Glutamatergic neuron (in vitro differentiated cells): ENCODE data around the gene SPDYA. TPM values are rescaled to one million over a fixed set of nuclear protein-coding genes. Genes with fewer than 3 reads are reported as not detected.

Source experiments
- DNase-seq: peaks from one replicate; pipeline ENCODE4 v3.0.0; 2022
- H3K27ac Mint-ChIP-seq: one replicate; pipeline ENCODE4 v1.8.0; 2020; ENCODE audit warnings: mild to moderate bottlenecking, mixed read lengths, inconsistent platforms; ENCODE audit not compliant: unreplicated experiment
- H3K27me3 Mint-ChIP-seq: one replicate; pipeline ENCODE4 v1.8.0; 2020; ENCODE audit warnings: mild to moderate bottlenecking, moderate library complexity, mixed read lengths, inconsistent platforms; ENCODE audit not compliant: unreplicated experiment
- H3K36me3 Mint-ChIP-seq: one replicate; pipeline ENCODE4 v1.8.0; 2020; ENCODE audit warnings: mild to moderate bottlenecking, mixed read lengths, inconsistent platforms; ENCODE audit not compliant: unreplicated experiment
- H3K4me1 Mint-ChIP-seq: one replicate; pipeline ENCODE4 v1.8.0; 2020; ENCODE audit warnings: mild to moderate bottlenecking, low read depth, mixed read lengths, inconsistent platforms; ENCODE audit not compliant: unreplicated experiment
- H3K4me3 Mint-ChIP-seq: one replicate; pipeline ENCODE4 v1.8.0; 2020; ENCODE audit warnings: mild to moderate bottlenecking, mixed read lengths, inconsistent platforms; ENCODE audit not compliant: unreplicated experiment
- H3K9me3 Mint-ChIP-seq: one replicate; pipeline ENCODE4 v1.8.0; 2020; ENCODE audit warnings: mild to moderate bottlenecking, moderate library complexity, mixed read lengths, inconsistent platforms; ENCODE audit not compliant: unreplicated experiment
- CTCF ChIP-seq: fragments of 200-600 bp; sonication (generic); IDR thresholded peaks from one replicate; pipeline ENCODE4 v1.5.0; 2021; ENCODE audit not compliant: partially characterized antibody, unreplicated experiment
- long read RNA-seq: library from polyadenylated mRNA; unstranded; transcript quantifications from one replicate; pipeline ENCODE4 v2.0.0, GENCODE V29; 2020; ENCODE audit not compliant: unreplicated experiment
- total RNA-seq: library from RNA; stranded (reverse); fragmentation: NEBNext Ultra II Directional; extraction: Animal tissue kit (Norgen Biotek cat#: 25700); gene quantifications from one replicate; pipeline ENCODE4 v1.2.1, GENCODE V29; 2021; ENCODE audit not compliant: unreplicated experiment

The SPDYA gene
- 0.81 TPM for total RNA-seq
- long read RNA-seq, partial matches to known transcripts, result 0 of 26 reads
- long read RNA-seq, other reads (novel, unspliced or antisense), result 26 of 26 reads

GRCh38 chr2:28810384-28811285 lies at the start of gene SPDYA:
SPDYA (plus strand) TSS chr2:28810834; CDS start chr2:28816015, 5,181 bp downstream.
- peak within 1 kb of the TSS; percentile 79 for H3K4me3 Mint-ChIP-seq
- no peaks in the 10 kb centered on the region for H3K36me3 Mint-ChIP-seq
- H3K27me3 Mint-ChIP-seq, result peaks cover 2% of the 10 kb centered on the region
- H3K4me1 Mint-ChIP-seq, result peaks cover 4% of the 10 kb centered on the region
- no peak within 1 kb of the TSS for H3K27ac Mint-ChIP-seq
- H3K9me3 Mint-ChIP-seq, result no peaks in the 10 kb centered on the region
- no peak for TF ChIP-seq CTCF
- peak; percentile 88 for DNase-seq

GRCh38 chr2:28761420-28761819 lies 49.2 kb upstream of the SPDYA start:
- Mint-ChIP-seq H3K36me3 (no peaks in the 10 kb centered on the region), H3K4me3 (no peak overlapping the region), H3K27me3 (no peaks in the 10 kb centered on the region), H3K4me1 (peaks cover 15% of the 10 kb centered on the region), H3K9me3 (no peaks in the 10 kb centered on the region), H3K27ac (no peak overlapping the region)
- no peak for DNase-seq
- TF ChIP-seq CTCF, result no peak

DNA sequence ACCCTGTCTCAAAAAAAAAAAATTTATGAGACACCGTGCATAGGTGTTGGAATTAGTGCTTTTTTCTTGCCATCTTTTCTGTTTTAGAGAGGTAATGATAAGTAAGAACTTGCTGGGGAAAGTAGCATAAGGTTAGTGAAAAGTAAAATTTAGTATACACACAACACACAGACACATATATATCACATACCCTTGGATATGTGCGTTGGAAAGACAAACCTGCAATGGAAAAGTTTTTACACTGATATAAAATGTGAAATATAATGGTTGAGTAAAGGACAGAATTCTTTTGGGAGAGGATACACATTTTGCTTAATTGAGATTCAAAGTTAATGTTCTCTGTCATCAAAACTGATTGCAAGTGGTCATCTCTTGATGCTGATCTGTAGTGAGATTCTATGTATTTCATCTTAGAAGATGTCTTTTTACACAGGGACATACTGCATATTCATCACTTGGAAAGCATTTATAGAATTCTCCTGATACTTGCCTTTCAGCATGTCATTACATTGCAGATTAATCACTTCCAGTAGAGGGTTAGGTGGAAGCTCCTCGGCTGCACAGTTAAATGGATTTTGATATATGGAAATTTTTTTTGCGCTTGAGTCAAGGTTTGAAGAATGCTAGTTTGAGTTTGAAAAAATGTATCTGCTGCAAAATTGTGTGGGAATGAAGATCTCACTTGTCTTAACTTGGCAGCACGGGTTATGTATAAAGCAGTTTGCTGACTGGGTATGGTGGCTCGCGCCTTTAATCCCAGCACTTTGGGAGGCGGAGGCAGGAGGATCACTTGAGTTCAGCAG lies 45.5 kb upstream of the SPDYA start:
- Mint-ChIP-seq H3K4me3 (no peak overlapping the region), H3K27me3 (no peaks in the 10 kb centered on the region), H3K36me3 (no peaks in the 10 kb centered on the region), H3K9me3 (no peaks in the 10 kb centered on the region), H3K27ac (no peak overlapping the region), H3K4me1 (peaks cover 8% of the 10 kb centered on the region)
- no peak for DNase-seq
- no peak for TF ChIP-seq CTCF

- Mint-ChIP-seq H3K9me3 (no peaks in the 10 kb centered on the region), H3K27ac (no peak overlapping the region), H3K27me3 (no peaks in the 10 kb centered on the region), H3K4me3 (no peak overlapping the region), H3K36me3 (no peaks in the 10 kb centered on the region), H3K4me1 (peaks cover 10% of the 10 kb centered on the region)
- no peak for TF ChIP-seq CTCF
- DNase-seq, result no peak
Observed at GRCh38 chr2:28766070-28766469, 44.6 kb upstream of the SPDYA start.
